Globus pallidus (tissue), 1 donor: ENCODE measurements around the gene ETV6.

Experiments used
- DNase-seq: peaks from one replicate; pipeline ENCODE4 v3.0.0-alpha.2; 2015; ENCODE audit warnings: low spot score

ETV6 gene

DNA sequence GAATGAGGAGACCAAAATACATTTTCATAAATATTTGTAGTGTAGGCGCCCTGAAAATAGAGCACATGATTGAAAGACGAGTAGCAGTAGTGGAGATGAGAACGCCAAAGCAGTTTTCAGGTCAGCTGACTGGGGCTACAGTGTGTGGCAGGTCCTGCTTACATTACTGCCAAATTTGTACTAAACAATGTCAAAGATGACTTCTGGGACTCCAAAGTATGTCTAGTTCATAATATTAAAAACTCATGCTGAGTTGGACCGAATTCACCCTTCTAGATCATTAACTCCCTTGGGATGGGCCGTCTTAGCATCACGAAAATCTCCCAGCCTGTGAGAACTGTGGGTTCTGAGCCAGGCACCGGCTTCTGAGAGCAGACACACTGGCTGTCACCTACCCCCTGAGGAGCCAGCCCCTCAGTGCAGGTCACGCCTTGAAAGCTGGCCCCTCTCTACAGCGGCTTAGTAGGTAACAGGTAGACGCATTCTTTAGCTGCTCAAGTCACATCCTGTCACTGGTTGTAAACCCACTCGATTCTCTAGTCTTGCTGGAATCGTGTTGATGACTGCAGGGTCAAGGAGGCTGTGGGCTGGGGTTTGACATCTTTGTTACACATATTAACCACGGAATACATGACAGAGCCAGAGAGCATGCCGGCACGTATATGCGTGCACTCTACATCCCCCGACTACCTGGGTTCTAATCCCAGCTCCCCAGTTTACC is 210.4 kb downstream of the ETV6 start:
- no peak for DNase-seq

DNA sequence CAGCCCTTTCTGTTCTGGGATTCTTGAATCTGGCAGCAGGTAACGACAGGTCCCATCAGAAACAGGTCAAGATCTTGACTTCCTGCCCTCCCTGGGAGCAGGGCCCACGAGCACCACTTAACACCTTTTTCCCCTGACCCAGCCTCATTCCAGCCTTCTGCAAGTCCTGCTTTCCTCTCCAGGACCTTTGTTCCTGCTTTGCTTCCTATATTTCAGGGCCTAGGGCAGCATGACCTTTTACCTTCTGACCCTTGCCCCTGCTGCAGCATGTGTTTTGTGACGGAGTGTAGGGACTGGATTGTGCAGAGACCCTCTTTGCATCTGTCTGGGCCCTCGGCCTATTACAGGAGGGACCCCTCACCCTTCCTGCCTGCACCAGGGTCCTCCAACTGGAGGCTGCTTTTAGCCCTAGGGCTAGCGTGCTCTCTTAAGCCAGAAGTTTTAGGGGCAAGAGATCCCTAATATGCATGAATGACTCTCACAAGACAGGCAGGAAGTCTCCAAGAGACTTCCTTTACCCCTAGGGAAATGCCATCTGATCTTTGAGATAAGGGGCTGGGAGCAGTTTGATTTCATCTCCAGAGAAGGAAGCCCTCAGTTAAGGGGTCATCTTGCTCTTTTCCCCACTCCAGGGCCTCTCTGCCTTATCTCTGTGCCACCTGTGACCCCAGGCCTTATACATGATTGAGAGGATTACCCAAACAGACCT is 211.8 kb downstream of the ETV6 start:
- no peak for DNase-seq

DNA sequence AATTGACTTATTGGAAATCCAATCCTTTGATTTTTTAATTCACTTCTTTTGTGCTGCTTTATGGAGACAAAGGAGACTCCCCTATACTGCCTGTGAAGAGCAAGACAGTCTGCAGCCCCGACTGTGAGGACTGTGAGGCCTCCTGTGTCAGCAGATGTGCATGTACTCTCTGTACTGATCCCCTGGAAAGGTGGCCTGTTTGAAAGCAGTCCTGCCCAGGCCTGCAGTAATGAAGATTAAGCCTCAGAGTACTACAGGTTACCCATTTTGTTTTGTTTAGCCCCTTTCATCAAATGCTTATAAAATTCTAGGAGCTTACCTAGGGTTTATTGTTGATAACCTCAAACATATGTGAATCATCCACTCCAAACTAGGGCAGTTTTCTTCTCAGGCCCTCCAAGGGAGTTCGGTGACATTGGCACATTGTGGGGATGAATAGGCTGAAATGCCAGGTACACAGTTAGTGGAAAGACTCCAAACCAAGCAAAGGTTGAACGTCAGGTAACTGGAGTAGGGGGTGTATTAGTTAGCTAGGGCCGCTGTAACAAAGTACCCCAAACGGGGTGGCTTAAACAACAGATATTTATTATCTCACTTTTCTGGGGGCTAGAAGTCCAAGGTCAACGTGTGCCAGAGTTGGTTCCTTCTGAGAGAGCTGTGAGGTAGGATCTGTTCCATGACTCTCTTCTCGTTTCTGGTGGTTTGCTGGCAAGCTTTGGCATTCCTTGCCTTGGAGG is 212.6 kb downstream of the ETV6 start:
- DNase-seq = no peak

DNA sequence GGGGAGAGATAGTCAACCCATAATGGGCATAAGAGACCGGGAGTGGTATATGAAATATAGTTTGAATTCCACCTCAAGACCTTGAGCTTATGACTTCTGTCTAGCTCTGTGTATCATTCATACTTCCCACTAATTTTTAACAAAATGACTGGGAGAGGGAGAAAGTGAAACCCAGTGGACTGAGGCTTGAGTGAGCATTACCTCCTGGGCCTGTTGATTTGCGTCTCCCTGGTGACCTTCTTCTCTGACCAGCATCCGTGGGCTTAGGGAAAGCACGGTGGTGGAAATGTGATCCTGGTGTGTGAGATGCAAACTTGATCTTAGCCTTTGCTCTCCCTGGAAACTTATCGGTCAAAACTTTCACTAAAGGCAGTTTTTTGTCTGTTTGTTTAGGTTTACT is 213.3 kb downstream of the ETV6 start:
- no peak for DNase-seq

DNA sequence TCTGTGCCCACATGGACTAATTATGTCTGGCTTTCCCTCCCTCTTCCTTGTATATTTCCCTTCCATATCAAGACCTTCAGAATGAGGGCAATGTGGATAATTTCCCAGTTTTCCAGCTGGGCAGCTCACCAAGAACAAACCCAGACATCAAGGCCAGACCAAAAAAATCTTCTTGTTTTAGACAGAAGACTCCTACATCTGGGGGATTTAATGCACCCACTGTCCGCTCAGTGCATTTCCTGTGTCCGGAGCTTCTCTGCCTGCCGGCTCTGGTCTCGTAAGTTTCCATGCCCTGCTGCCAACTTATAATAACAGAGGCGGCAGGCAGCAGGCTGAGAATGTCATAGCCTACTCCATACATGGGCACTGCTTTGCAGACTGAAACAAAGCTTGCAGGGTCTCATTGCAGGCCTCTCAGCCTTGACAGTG is 214.0 kb downstream of the ETV6 start:
- peak; percentile 49 for DNase-seq

DNA sequence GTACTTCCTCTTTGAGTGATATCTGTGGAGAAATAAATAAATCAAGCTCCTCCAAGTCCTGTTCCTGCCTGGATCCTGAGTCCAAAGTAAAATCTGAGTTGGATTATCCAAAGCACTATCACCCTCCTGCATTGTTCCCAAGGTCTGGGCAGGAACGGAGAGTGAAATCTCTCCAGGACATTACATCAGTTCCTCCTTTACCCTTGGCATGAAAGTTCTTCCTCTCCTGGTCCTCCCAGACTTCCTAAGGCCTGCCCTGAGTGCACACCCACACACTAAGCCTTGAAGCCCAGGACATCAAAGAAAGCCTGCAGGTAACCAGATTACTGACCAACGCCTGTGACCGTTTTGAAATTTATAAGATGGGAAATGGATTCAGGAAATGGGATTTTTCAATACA is 214.5 kb downstream of the ETV6 start:
- DNase-seq = no peak

DNA sequence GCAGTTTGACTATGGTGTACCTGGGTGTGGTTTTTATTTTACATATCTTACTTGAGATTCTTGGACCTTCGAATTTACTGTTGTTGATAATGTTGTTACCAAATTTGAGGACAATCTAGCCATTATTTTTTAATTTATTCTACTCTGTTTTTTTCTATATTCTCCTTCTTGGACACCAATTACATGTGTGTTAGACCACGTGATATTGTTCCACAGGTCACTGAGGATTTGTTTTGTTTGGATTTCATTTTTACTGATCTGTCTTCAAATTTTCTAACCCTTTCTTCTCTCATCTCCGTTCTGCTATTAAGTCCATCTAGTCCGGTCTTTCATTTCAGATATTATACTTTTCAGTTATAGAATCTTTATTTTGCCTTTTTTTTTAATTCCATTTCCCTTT is 216.3 kb downstream of the ETV6 start:
- no peak for DNase-seq

DNA sequence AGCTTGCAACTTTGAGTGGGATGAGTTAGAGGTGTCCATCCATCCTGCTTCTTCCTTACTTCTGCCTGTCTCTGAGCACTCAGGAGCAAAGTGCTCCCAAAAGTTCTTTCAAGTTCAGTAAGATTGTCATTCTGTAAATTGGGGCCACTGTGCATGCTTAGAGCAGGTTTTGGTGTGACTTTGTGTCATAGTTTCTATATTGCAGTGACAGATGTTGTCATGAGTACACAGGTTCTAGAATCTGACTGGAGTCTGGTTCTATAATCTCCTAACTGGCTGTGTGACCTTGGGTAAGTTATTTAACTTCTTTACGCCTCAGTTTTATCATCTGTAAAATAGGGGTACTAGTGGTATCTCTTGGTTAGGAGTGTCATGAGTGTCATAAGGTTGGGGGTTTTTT is 218.6 kb downstream of the ETV6 start:
- DNase-seq = no peak

DNA sequence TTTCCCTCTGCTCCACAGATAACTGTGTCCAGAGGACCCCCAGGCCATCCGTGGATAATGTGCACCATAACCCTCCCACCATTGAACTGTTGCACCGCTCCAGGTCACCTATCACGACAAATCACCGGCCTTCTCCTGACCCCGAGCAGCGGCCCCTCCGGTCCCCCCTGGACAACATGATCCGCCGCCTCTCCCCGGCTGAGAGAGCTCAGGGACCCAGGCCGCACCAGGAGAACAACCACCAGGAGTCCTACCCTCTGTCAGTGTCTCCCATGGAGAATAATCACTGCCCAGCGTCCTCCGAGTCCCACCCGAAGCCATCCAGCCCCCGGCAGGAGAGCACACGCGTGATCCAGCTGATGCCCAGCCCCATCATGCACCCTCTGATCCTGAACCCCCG is 219.9 kb downstream of the ETV6 start:
- no peak for DNase-seq

DNA sequence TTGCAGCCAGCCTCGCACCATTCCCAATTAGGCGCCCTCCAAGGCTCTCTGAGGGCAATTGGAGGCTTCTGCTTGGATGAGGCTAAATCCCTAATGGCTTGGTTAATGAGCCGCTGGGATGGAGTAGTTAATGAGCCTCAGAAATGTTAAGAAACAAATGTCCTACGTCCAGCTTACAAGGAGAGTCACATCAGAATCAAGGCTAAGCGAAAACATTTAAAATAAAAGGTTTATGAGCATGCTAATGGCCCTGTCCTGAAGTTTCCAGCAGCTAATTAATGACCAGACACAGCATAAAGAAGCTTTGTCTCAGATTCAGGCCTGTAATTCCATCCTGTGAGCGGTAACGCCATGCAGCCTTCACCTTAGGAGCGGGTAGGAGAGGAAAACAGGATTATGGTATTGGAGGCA is 220.6 kb downstream of the ETV6 start:
- no peak for DNase-seq

DNA sequence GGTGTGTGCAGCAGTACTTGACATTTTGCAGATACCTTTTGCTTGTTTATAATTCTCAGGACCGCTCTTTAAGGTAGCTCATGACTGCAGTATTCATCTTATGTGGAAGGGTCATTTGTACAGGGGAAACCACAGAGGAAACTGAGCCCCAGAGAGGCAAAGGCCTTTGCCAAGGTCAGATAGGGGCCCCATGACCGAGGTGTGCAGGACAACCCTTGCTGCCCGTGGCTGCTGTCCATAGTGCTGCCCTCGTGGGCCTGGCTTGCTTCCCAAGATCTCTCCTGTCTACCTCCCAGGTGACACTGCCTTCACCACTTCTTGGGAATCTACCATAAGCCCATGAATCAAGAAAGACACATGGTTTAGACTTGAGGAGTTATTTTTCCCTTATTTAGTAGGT is 222.6 kb downstream of the ETV6 start:
- no peak for DNase-seq

DNA sequence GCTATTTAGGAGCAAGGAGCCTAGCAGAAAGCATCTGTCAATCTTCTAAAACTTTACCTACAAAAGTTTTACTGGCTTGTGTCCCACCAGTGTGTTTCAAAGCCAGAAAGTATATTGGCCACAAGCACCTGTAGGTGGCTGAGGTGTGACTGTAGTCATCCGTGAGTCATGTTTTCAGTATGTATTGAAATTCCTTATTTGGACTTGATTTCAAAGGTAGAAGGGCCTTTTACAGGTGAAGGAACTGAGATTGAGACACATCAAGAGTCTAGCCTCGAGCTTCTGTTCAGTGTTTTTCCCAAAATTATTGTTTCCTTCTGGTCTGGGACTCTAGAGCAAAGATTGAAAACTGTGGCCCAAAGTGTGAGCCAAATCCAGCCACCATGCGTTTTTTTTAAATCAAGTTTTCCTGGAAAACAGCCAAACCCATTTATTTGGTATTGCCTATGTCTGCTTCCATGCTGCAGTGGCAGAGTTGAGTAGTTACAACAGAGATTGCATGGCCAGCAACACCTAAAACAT is 226.0 kb downstream of the ETV6 start:
- DNase-seq = no peak

DNA sequence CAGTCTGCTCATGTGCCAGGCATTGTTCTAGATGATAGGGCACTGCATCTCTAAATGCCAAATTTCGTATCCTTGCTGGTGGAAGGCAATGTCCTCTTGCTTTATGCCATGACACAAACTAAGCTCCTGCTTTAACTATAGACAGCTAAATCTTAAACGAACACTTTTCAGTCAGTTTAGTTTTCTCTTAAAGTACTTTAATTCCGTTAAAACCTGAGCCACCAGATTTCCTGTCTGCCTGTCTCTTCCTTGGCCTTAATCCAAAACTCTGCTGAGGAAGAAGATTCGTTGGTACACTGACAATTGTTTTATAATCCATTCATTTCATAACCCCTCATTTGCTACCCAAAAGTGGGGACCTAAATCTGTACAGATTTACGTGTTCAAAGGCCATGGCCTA is 226.8 kb downstream of the ETV6 start:
- DNase-seq = no peak

DNA sequence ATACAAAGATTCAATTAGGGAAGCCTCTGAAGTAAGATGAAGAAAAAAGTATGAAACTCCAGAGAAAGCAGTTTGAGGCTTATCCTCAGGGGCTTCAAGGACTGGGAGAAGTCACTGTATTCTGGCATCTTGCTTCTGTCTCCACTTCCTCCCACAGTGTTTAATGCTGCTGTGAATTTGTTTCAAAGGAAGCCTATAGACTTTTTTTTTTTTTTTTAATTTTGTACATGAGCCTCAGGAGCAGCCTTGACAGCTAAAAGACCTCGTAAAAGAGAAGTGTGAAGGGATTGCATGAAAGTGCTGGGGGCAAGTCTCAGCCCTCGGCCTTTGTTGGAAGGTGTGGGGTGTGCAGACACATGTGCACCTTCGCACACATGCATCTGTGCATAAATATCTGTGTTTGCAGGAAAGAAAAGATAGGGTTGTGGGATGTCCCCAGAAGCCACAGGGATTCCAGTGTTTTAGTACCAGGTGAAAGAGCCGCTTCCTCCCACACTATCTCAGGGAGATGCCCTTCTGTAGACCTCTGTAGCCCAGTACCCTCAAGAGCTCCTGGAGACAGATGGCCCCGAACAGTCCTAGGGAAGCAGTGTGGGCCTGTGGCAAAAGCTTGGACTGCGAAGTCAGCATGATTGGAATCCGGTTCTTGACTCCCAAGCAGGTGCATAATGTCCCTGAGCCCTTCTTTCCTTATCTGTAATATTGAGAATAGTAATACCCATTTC is 227.8 kb downstream of the ETV6 start:
- DNase-seq = no peak

DNA sequence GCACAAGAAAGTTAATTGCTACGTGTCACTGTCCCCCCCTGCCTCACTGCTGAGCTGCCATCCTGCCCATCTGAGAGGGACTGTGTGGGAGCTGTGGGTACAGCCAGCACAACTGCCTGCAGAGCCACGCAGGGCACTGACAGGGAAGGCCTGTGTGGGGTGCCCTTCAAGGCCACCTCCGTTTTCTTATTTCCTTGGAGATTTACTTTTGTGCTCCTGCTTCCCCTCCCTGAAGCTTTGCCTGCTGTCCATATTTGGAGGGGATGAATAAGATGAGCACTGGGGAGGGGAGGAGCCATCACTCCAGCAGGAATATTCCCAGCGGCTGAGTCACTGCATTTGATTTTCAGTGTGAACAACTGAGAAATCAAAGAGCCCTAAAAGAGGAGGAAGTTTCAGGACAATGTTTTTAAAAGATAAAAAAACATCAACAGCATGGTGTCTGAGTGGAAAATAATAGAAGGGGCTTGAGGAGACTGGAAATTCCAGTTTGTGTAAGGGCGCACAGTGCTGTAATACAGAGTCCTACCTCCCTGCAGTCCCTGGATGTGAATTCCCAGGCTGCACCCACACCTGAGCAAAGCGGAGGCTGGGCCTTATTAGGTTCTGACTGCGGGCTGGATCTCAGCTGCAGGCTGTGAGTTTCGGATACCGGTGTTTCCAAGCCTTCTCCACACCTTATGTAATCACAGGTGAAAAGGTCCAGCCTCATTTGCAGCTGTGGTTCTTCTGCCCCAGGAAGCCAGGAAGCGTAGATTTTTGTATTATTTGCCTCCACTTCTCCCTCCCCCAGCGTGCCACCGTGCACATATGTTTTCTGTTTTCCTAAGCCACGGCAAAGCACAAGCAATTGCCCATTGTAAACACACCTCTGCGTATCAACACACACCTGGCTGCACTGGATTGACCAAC is 228.7 kb downstream of the ETV6 start:
- DNase-seq = no peak

DNA sequence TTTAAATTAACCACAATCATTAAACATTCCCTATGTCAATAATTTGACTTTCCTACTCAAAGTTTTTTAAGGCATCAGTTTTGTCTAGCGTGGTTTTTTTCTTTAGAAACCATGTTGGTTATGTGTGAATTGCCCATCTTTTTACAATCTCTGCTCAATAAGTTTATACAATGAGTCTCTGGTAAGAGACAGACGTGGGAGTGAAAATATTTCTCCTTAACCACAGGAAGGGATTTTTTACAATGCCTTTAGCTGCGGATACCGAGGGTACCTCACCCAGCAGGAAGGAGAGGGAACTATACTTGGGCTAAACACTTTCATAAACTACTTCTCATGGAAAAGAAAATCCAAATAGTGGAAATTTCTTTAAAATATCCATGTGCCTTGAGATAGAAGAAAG is 229.8 kb downstream of the ETV6 start:
- no peak for DNase-seq

DNA sequence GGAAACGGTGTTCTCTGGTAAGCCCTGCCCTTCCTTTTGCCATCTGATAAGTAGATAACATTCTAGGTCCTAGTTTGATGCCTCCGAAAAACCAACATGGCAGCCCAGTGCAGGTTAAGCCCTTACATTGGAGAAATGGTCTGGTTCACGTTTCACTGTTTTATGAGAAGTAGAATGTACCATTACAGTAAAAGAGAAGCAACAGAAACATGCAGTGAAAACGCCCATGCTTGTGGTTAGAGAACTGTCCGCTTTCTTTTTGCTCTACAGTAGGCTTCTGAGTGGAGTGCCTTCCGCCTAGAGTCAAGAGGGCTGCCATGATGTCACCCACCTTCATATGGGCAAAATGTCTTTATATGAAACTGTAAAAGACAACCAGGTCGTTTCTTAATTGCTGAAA is 230.9 kb downstream of the ETV6 start:
- DNase-seq = no peak

DNA sequence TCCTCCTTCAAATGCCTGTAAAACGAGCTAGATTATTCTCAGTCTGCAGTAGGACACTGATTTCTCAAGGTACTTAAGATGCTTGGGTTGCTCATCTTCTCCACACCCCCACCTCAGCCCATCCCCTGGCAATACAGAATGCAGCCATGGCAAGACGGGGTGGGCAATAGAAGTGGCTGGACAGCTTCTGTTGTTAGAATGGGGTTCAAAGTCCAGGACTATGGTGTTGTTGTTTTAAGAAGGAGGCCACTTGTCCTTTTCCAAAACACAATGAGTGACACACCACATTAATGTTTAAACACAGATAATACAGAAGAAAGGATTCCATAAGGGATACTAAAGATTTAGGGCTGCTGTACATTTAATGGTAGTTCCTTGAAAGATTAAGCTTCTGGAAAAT is 232.4 kb downstream of the ETV6 start:
- DNase-seq = no peak

DNA sequence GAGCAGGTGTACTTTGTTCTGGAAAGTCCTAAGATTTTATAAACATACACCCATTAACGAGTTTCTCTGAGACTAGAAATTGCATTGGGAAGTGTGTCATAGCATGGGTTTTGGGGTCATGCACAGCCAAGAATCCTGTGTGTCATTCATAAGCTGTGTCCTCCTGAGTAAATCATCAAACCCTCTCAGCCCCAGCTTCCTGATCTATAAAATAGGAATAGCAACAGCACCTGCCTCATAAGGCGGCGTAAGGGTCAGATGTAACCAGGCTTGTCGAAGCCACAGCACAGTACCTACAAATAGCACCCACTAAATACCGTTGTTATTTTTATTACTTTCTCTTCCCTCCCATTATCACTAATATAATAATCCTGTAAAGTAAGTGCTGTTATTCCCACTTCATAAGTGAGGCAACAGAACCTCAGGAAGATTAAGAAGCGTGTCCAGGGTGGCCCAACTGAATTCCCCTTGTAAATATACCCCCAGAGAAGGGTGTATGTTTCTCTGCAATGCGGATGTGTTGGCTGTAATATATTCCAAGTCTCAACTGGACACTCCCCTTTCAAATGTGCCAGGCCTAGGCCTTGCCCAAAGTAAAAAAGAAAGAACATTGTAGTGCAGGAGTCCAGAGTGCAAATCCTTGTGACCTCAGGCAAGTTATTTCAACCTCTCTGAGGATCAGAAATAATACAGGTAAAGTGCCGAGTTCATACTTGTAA is 233.0 kb downstream of the ETV6 start:
- no peak for DNase-seq

DNA sequence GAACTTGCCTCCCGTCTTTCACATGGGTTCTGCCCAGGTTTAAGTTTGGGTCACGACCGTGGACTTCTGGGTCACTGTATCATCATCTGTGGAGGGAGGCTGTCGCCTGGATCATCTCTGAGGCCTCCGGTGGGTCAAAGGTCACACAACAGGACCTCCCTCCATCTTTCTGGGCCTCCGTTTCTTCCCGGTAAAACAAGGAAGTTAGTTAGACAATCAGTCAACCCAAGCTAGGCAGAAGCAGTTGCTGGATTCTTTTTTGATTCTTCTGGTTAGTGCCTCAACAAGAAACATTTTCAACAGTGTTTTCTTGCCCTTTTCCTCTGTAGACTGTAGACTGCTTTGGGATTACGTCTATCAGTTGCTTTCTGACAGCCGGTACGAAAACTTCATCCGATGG is 234.6 kb downstream of the ETV6 start:
- no peak for DNase-seq

DNA sequence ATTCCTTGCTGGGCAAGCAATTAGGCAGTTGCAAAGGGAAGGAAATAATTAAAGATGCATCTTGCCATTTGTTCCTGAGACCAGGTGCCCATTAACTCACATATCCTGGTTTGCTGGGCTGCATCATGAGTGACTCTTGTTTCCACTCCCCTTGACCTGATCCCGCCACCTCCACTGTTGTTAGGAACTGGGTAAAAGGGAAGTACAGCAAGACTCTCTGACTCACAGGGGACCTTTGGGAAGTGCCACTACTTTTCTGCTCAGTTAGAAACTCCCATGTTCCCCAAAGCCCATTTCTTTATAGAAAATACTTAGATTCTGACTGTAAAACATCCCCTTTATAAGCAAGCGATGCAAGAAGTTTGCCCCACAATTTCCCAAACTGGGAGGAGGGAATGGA is 235.2 kb downstream of the ETV6 start:
- no peak for DNase-seq
